H9 (cell line): ENCODE measurements around the gene RCAN1. TPM values are rescaled to one million over a fixed set of nuclear protein-coding genes. Genes with fewer than 3 reads are reported as not detected.
"Not testable (repeated sequence)": the region's sequence is repeated elsewhere in the genome, so short reads cannot be mapped to it uniquely, and the experiment has no call there.

ENCODE experiments used
- DNase-seq: peaks from one replicate; pipeline ENCODE4 v3.0.0-alpha.2; 2017
- H2AFZ ChIP-seq: one replicate; pipeline ENCODE4 v1.6.1; 2013; ENCODE audit warnings: mild to moderate bottlenecking, low read length, control low read depth, moderate library complexity
- H2AK5ac ChIP-seq: 2 replicates; pipeline ENCODE4 v1.6.1; 2013; ENCODE audit warnings: low read length, control low read depth, mixed read lengths; ENCODE audit not compliant: insufficient read length
- H2BK120ac ChIP-seq: one replicate; pipeline ENCODE4 v1.6.1; 2013; ENCODE audit warnings: low read depth, mild to moderate bottlenecking, low read length, control low read depth, inconsistent platforms; ENCODE audit not compliant: poor library complexity, severe bottlenecking
- H2BK12ac ChIP-seq: 2 replicates; pipeline ENCODE4 v1.6.1; 2013; ENCODE audit warnings: low read length, control low read depth, mixed read lengths, low read depth; ENCODE audit not compliant: insufficient read length
- H2BK15ac ChIP-seq: 2 replicates; pipeline ENCODE4 v1.6.1; 2013; ENCODE audit warnings: low read depth, low read length, control low read depth
- H2BK20ac ChIP-seq: one replicate; pipeline ENCODE4 v1.6.1; 2013; ENCODE audit warnings: low read depth, mild to moderate bottlenecking, low read length, control low read depth, inconsistent platforms; ENCODE audit not compliant: poor library complexity, severe bottlenecking
- H2BK5ac ChIP-seq: 2 replicates; pipeline ENCODE4 v1.6.1; 2013; ENCODE audit warnings: low read length, control low read depth, mixed read lengths; ENCODE audit not compliant: insufficient read length
- H3K14ac ChIP-seq: 2 replicates; pipeline ENCODE4 v1.6.1; 2013; ENCODE audit warnings: low read length, control low read depth; ENCODE audit not compliant: insufficient read depth
- H3K18ac ChIP-seq: 2 replicates; pipeline ENCODE4 v1.6.1; 2013; ENCODE audit warnings: low read depth, mild to moderate bottlenecking, mixed read lengths, low read length, control low read depth; ENCODE audit not compliant: insufficient read length
- H3K23ac ChIP-seq: 2 replicates; pipeline ENCODE4 v1.6.1; 2013; ENCODE audit warnings: low read length, control low read depth, mixed read lengths, low read depth; ENCODE audit not compliant: insufficient read length
- H3K23me2 ChIP-seq: 2 replicates; pipeline ENCODE4 v1.6.1; 2013; ENCODE audit warnings: low read depth, mild to moderate bottlenecking, mixed read lengths, low read length, control low read depth; ENCODE audit not compliant: insufficient read length, poor library complexity, severe bottlenecking
- H3K27ac ChIP-seq: 2 replicates; pipeline ENCODE4 v1.5.1; 2013; ENCODE audit warnings: low read length, control low read depth, mixed read lengths, low read depth; ENCODE audit not compliant: insufficient read length
- H3K27me3 ChIP-seq: 2 replicates; pipeline ENCODE4 v1.6.1; 2013; ENCODE audit warnings: low read length, control low read depth, inconsistent platforms; ENCODE audit not compliant: insufficient read depth
- H3K4ac ChIP-seq: 2 replicates; pipeline ENCODE4 v1.6.1; 2013; ENCODE audit warnings: low read depth, mild to moderate bottlenecking, control low read depth, inconsistent platforms, low read length, moderate library complexity
- H3K4me1 ChIP-seq: 2 replicates; pipeline ENCODE4 v1.6.1; 2013; ENCODE audit warnings: low read length, control low read depth, inconsistent platforms; ENCODE audit not compliant: insufficient read depth
- H3K4me2 ChIP-seq: 2 replicates; pipeline ENCODE4 v1.6.1; 2013; ENCODE audit warnings: low read length, control low read depth, mixed read lengths; ENCODE audit not compliant: insufficient read length, insufficient read depth
- H3K56ac ChIP-seq: 2 replicates; pipeline ENCODE4 v1.6.1; 2013; ENCODE audit warnings: low read depth, mild to moderate bottlenecking, mixed read lengths, low read length, control low read depth; ENCODE audit not compliant: insufficient read length
- H3K79me1 ChIP-seq: 2 replicates; pipeline ENCODE4 v1.6.1; 2013; ENCODE audit warnings: low read depth, mild to moderate bottlenecking, moderate library complexity, low read length, control low read depth, inconsistent platforms; ENCODE audit not compliant: insufficient read depth, poor library complexity, severe bottlenecking
- H3K79me2 ChIP-seq: 2 replicates; pipeline ENCODE4 v1.6.1; 2013; ENCODE audit warnings: low read length, control low read depth, inconsistent platforms; ENCODE audit not compliant: insufficient read depth
- H3K9ac ChIP-seq: 2 replicates; pipeline ENCODE4 v1.6.1; 2013; ENCODE audit warnings: low read length, control low read depth, mixed read lengths; ENCODE audit not compliant: insufficient read length; ENCODE audit errors: extremely low read depth
- H3K9me3 ChIP-seq: one replicate; pipeline ENCODE4 v1.6.1; 2013; ENCODE audit warnings: low read depth, low read length, inconsistent platforms; ENCODE audit not compliant: control insufficient read depth
- H3T11ph ChIP-seq: one replicate; pipeline ENCODE4 v1.6.1; 2013; ENCODE audit warnings: mild to moderate bottlenecking, low read length, control low read depth, inconsistent platforms
- H4K20me1 ChIP-seq: one replicate; pipeline ENCODE4 v1.6.1; 2013; ENCODE audit not compliant: control insufficient read depth, insufficient read length, insufficient read depth
- H4K5ac ChIP-seq: 2 replicates; pipeline ENCODE4 v1.6.1; 2013; ENCODE audit warnings: low read depth, mild to moderate bottlenecking, mixed read lengths, low read length, control low read depth; ENCODE audit not compliant: insufficient read length
- H4K8ac ChIP-seq: replicated peaks from 2 replicates; pipeline ENCODE4 v1.6.1; 2013; ENCODE audit warnings: low read length, control low read depth, mixed read lengths, low read depth; ENCODE audit not compliant: insufficient read length
- H4K91ac ChIP-seq: 2 replicates; pipeline ENCODE4 v1.6.1; 2013; ENCODE audit warnings: low read depth, mild to moderate bottlenecking, moderate library complexity, mixed read lengths, low read length, control low read depth; ENCODE audit not compliant: insufficient read length
- H3K27ac Mint-ChIP-seq, 3 experiments: 2 replicates in 2 of 3; 3 replicates in 1 of 3; pipeline ENCODE4 v1.8.0; 2020 to 2021; ENCODE audit warnings: mixed read lengths in 3 of 3, mild to moderate bottlenecking in 1 of 3, moderate library complexity in 1 of 3
- H3K27me3 Mint-ChIP-seq: 2 replicates; pipeline ENCODE4 v1.8.0; 2021; ENCODE audit warnings: low read depth, mild to moderate bottlenecking, moderate library complexity, mixed read lengths
- H3K36me3 Mint-ChIP-seq, 3 experiments: 2 replicates in 2 of 3; 3 replicates in 1 of 3; pipeline ENCODE4 v1.8.0; 2020 to 2021; ENCODE audit warnings: low read depth in 3 of 3, mixed read lengths in 3 of 3; ENCODE audit not compliant: insufficient read depth in 1 of 3
- H3K4me1 Mint-ChIP-seq, 2 experiments: 2 replicates each; pipeline ENCODE4 v1.8.0; 2020; ENCODE audit warnings: mixed read lengths in 2 of 2
- H3K4me3 Mint-ChIP-seq, 2 experiments: 2 replicates in 1 of 2; 3 replicates in 1 of 2; pipeline ENCODE4 v1.8.0; 2020 to 2021; ENCODE audit warnings: mild to moderate bottlenecking in 2 of 2, mixed read lengths in 2 of 2, moderate library complexity in 1 of 2
- H3K9me3 Mint-ChIP-seq, 2 experiments: 2 replicates in 1 of 2; 3 replicates in 1 of 2; pipeline ENCODE4 v1.8.0; 2020; ENCODE audit warnings: mild to moderate bottlenecking in 2 of 2, mixed read lengths in 2 of 2, moderate library complexity in 1 of 2
- WGBS: extraction: QIAGEN DNeasy Blood & Tissue Kit; methylation state at CpG from one replicate; pipeline ENCODE4 v1.1.7; 2013; ENCODE audit warnings: missing lambda C conversion rate, low lambda C conversion rate, mixed read lengths; ENCODE audit not compliant: insufficient read length; ENCODE audit errors: extremely low coverage; 5-methylcytosine and 5-hydroxymethylcytosine counted together
- total RNA-seq: library from RNA; stranded (reverse); gene quantifications from 2 replicates; pipeline ENCODE4 v1.2.1, GENCODE V29; 2021

Gene RCAN1
- total RNA-seq, 1 experiment from 2014 or later, result 7.0 TPM

DNA sequence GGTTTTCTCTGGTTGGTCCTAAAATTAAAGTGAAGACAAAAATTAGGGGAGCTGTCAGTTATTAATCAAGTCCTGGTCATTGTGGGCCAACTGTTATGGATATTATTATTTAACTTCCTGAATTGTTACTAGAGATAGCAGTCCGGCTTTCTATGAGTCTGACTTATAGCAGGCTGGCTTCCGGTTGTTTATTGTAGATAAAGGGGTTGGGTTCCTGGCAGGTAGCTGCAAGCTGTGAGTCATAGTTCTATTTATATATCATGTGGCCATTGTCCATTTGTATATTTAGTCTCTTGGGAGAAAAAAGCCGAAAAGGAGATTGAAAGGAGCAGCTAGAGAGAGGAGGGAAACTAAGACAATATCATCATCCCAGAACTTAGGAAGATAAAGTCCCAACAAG lies 131.5 kb downstream of the RCAN1 start:
- H3K27ac Mint-ChIP-seq, H3K18ac ChIP-seq, H3K27me3 ChIP-seq, H3K36me3 Mint-ChIP-seq, H3K23ac ChIP-seq, H3K4me2 ChIP-seq, H3K4ac ChIP-seq, H2AFZ ChIP-seq, H3K14ac ChIP-seq, H3K9me3 ChIP-seq, H4K20me1 ChIP-seq, H3K27ac ChIP-seq, H4K5ac ChIP-seq, DNase-seq, H3T11ph ChIP-seq, H2BK120ac ChIP-seq, H3K27me3 Mint-ChIP-seq, H4K8ac ChIP-seq, H3K4me1 Mint-ChIP-seq, H3K9ac ChIP-seq, H3K56ac ChIP-seq, H3K9me3 Mint-ChIP-seq, H4K91ac ChIP-seq, H2AK5ac ChIP-seq, H3K4me3 Mint-ChIP-seq, H3K4me1 ChIP-seq, H2BK15ac ChIP-seq, H2BK20ac ChIP-seq, H3K23me2 ChIP-seq, H3K79me2 ChIP-seq, H3K79me1 ChIP-seq, H2BK5ac ChIP-seq, H2BK12ac ChIP-seq: not testable (repeated sequence)
- no CpG with 5 or more reads among the region's 3 CpGs for WGBS

DNA sequence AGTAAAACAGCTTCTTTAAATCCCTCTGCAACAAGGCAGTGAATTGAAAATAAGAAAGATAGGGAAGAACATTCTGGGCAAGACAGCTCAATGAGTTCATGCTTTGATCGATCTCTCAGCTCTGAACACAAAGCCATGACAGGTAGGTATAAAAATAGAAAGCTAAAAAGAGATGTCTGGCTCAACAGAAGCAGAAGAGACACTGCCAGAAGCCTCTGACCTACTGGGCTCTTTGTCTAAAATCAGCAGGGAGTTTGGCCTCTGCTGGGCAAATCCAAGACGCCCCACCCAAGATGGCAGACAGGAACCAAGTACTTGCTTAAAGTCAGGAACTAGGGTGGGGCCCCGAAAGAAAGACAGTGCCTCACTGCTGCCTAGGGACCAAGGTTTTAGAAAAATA lies 147.6 kb downstream of the RCAN1 start:
- not testable (repeated sequence) for H3K23me2 ChIP-seq, H3K4me3 Mint-ChIP-seq, H2BK120ac ChIP-seq, H4K5ac ChIP-seq, H2AFZ ChIP-seq, H3K4me1 ChIP-seq, H4K91ac ChIP-seq, H3K4me1 Mint-ChIP-seq, H3K27ac Mint-ChIP-seq, H2BK5ac ChIP-seq, H3K27ac ChIP-seq, H3K18ac ChIP-seq, H3K4ac ChIP-seq, H2BK20ac ChIP-seq, H3K79me1 ChIP-seq, H3K23ac ChIP-seq, H3K79me2 ChIP-seq, H3K56ac ChIP-seq, H3K9me3 ChIP-seq, H3K27me3 Mint-ChIP-seq, H2BK12ac ChIP-seq, H3K9ac ChIP-seq, H4K20me1 ChIP-seq, H4K8ac ChIP-seq, H2AK5ac ChIP-seq, DNase-seq, H3K4me2 ChIP-seq, H3T11ph ChIP-seq, H3K9me3 Mint-ChIP-seq, H2BK15ac ChIP-seq, H3K27me3 ChIP-seq, H3K36me3 Mint-ChIP-seq, H3K14ac ChIP-seq
- WGBS, result no CpG with 5 or more reads among the region's 3 CpGs

Other genes with a start within 250 kb of the RCAN1 start
- 0.66 and 2.3 TPM in 2 replicates for gene SMIM11, start 239.6 kb downstream of the RCAN1 start, total RNA-seq
- not detected in 2 replicates for gene SMIM34, start 191.2 kb downstream of the RCAN1 start, total RNA-seq
- 0.13 and 0.28 TPM in 2 replicates for gene KCNE1, start 102.9 kb downstream of the RCAN1 start, total RNA-seq
- gene CLIC6, start 53.9 kb upstream of the RCAN1 start, total RNA-seq, result 0.90 and 1.3 TPM in 2 replicates